Measurements from ENCODE around the gene FBXO7.
"Not testable (repeated sequence)": the region's sequence is repeated elsewhere in the genome, so short reads cannot be mapped to it uniquely, and the experiment has no call there.

FBXO7 gene

DNA sequence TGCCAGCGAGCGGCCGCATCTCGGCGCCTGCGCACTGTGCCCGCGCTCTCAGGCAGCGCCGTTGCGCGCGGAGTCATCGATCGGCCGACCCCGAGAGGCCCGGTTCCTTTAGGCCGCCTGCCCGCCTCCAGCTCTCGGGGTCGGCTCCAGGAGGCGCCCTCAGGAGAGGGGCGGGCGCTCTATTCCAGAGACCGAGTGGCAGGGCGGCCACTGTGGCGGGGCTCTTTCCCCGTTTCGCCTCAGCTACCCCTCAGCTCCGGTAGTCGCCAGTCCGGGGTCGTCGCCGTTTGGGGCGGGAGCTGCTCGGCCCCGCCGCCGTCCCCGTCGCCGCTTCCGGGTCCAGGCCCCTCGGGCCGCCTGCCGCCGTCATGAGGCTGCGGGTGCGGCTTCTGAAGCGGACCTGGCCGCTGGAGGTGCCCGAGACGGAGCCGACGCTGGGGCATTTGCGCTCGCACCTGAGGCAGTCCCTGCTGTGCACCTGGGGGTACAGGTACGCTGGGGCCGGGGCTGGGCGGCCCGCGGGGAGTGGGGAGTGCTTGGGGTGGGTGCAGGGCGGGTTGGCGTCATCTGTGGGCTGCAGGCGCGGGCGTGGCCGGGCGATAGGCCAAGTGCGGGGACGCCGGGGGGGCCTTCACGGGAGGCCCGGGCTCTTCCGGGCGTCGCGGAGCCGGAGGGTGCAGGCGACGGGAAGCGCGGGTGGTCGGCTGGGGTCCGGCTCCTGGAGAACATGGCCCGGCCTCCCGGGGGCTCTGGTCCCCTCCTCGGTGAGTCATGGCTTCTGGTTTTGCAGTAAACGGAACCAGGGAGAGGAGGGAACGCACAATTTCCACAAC lies at the start of gene FBXO7:
Gene FBXO7 (plus strand): TSS at position 177 of the 833 bp plus-strand sequence. CDS start 192 bp downstream, at position 369.
- peak; percentile 70 for DNase-seq

DNA sequence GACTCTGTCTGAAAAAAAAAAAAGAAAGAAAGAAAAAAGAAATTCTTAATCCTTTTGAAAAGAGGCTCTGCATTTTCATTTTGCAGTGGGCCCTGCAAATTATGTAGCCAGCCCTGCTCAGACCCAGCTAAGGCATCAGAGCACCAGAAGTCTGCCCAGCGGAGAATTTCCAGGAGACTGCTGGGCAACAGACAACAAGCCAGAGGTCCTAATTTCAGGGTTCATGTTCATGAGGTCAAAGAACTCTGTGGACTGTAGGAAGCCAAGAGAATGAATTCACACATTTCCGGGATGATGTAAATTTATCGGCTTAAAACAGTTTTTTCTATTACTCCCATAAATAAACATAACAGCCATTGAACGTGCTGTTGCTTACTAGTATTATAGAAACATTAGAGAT lies 47.7 kb upstream of the FBXO7 start:
- no peak for DNase-seq

DNA sequence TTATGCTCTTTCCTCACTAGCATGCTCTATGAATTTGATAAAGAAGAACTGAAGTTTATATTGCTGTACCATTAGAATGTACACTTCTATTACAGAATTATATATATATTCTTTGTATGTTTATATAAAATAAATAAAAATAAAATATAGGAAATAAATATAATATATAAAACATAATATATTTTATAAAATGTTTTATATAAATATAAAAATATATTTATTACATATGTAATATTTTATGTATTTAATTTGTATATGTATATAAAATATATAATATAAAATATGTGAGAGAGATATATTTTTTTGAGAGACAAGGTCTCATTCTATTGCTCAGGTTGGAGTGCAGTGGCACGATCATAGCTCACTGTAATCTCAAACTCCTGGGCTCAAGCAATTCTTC lies 44.3 kb upstream of the FBXO7 start:
- no peak for DNase-seq

DNA sequence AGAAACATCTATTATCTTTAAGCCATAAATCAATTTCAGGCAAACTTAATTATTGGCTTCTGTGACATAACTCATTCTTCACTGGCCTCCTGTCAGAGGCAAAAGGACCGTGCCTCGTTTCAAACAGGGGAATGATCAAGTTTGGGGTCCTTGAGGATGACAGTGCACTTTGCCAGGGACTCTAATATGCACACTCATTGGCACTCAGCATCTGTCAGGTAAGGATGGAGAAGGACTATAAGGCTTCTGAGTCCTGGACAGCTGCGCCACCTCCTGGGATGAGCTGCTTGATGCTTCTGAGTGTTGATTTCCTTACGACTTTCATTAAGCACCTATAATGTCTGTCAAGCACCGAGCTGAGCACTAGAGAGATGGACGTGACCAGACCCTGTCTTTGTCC lies 30.5 kb upstream of the FBXO7 start:
- no peak for DNase-seq

DNA sequence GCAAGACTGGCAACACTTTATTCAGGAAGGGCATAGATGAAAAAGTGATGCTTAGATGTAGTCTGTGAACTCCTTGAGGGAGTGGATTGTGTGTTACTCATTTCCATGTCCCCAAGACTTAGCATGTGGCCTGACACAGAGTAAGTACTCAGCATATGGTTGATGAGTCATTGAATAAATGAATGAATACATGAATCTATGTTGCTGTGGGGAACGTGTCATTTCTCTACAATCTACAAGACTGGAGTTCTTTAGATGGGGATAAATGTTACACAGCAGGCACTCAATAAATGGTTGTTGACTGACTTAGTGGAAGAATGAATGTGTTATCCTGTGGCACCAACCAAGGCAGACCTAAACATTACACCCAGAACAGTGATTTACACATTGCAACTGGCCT lies 28.3 kb upstream of the FBXO7 start:
- DNase-seq, result no peak

DNA sequence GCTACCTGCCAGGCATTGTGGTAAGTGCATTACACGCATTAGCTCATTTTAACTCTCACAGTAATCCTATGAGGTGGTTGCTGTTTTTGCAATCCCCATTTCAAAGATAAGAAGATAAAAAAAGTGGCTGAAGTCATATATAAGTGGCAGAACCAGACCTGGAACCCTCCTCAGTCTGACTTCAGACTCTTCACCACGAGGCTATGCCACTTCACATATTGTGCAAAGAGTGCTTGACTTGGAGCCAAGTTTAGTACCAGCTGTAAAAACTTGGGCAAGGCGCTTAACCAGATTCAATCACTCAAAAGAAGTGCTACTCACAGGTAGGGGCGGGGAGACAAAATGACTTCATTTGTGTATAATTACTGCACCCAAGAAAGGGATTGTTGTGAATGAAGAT lies 25.6 kb upstream of the FBXO7 start:
- DNase-seq, result no peak

DNA sequence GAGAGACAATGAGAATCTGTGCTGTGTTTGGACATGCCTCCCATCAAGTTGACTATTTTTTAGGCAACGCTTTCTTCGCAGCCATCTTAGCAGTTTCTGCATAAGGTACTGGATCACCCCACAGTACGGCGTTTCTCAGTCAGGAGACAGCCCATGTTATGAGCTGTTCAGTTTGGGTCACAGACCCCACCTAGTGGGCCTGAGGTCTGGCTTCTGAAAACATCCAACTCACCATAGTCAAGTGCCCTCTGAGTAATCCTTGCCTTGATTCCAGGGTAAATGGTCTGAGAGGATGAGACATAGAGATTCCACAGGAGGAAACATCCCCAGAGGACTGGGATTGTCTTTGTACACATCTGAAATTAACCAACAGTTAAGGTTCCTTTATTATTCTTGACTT lies 17.6 kb upstream of the FBXO7 start:
- DNase-seq, result no peak

DNA sequence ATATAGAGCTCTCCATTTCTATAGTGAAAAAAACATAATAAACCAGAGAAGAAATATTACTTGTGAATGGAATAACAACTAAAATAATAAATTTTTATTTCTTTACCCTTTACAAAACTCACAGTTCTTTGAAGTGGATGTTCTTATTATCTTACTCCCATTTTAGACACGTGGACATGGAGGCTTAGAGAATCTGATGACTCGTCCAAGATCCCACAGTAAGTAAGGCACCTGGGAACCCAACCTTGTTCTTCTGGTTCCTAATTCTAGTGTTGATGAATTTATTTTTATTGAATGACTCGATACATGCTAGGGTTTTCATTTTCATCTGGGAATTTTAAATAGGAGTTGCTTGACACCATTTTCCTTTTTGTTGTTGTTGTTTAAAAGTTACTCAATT lies 12.2 kb upstream of the FBXO7 start:
- no peak for DNase-seq

DNA sequence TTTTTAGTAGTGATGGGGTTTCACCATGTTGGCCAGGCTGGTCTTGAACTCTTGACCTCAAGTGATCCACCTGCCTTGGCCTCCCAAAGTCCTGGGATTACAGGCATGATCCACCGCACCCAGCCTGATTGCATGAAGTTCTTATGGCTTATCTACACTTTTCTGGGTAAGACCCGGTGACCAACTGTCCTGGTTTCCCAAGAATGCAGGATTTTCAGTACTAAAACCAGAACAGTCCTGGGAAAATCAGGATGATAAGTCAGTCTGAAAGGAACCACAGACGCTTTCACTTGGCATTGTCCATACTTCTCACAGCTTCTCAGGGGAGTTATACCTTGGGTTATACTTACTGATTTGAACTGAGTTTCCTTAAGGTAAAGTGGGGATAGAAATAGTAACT lies 8.9 kb upstream of the FBXO7 start:
- no peak for DNase-seq

DNA sequence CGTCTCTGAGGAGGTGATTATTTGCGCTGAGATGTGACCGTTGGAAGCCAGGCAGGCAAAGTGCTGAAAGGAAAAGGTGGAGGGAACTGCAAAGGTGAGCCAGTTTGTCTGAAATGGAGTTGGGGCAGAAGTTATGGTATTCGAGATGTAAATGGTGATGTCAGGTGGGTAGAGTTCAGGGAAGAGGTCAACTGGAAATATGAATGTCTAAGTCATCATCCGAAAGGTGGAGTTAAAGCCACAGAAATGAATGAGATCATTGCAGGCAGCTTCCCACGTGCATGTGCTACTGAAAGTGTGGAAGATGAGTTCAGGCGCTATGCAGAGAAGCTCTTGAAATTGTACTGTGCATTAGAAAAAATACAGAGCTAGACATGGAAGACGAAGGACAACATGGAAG lies 8.1 kb upstream of the FBXO7 start:
- DNase-seq, result no peak

DNA sequence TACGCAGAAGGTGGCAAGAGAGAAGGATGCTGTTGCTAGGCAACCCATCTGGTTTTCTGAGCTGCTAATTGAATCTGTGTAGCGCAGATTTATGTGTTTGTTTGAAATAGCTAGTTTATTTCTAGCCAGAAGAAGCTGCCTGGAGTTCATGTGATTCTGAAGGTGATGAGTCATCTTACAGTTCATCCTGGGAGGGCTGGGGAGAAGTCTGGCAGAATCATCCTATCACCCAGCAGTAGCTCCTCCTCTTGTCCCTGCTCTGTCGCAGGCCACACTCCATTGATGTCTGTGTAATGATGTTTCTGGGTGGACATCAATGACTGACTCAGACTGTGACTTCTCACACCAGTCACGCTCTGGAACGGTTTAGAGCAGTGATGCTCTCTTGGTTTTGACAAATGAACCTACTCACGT lies 4.8 kb upstream of the FBXO7 start:
- DNase-seq, result no peak

DNA sequence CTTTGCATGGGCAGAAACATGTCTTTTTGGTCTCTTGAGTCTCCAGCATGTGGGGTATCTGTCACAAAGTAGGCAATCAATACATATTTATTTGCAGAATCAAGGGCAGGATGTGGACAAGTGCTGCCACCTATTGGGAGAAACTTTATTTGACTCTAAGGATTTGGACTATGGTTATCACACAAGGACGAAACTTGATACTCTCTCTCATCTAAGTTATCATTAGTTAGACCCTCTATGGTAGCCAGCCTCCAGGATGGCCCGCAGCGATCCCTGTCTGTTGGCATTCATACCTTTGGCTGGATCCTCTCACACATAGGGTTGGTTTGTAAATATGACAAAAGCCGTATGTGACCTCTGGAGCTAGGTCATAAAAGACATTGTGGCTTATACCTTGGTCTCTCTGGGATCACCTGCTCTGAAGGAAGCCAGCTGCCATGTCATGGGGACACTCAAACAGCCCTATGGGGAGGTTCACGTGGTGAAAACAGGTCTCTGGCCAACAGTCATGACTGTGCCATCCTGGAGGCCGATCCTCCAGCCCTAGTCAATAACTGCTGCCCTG lies 1.1 kb upstream of the FBXO7 start:
- DNase-seq, result no peak

DNA sequence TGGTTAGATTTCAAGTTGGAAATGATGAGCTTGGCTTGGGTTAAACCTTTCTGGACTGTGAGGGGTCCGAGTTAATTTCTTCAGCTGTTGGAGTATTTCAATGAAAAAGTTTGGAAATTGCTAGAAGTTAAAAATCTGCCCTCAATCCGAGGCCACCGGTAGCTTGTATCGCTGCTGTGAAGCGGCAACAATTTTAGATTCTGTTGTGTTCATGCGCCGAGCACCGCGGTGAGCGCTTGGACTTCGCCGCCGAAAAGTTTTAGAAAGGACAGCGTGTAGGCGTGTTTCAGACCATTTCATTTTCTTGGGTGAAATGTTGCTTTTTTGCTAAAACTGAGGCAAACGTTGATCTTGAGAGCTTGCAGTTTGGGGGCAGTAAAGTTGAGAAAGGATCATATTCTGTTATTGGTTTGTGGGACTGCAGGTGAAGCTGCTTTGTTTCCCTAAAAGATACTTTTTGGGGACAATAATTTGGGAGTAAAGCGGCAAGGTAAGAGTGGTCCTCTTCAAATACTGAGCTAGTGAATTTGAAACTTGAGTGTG lies 928 bp downstream of the FBXO7 start:
- no peak for DNase-seq

DNA sequence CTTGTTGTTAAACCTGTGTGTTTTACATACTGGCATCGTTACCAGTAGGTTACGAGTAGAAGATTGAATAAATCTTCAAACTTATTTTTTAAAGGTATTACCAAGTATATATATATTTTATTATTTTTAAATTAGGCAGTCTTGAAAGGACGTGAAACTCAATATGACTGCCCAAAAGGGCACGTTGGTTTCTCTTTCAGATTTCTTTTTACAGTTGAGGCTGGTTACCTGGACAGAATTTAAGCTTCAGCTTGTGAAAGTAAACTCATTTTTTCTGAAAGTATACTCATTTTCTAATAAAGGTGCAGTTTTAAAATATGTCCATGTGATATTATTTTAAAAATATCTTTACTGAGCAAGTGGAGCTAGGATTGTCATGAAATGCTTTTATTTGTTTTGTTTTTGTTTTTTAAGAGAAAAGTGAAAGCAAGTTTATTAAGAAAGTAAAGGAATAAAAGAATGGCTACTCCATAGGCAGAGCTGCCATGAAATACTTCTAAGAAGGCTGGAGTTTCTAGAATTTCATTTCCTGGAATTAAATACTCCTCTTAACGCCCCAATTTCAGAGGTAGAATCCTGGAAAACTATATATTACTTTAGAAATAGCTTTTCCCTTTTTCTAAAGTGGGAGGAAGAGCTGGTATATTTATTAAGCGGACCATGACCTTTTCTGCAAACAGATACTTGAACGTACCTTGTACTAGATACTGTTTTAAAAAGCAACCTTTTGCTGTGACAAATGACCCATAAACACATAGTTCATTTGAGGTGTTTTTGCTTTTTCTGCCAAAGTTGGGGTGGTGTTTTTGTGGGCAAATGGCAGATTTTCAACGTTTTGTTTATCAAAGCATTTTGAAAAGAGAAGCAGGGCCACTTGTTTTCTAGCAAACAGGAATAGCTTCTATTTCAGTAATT lies 1.9 kb downstream of the FBXO7 start:
- DNase-seq, result no peak

DNA sequence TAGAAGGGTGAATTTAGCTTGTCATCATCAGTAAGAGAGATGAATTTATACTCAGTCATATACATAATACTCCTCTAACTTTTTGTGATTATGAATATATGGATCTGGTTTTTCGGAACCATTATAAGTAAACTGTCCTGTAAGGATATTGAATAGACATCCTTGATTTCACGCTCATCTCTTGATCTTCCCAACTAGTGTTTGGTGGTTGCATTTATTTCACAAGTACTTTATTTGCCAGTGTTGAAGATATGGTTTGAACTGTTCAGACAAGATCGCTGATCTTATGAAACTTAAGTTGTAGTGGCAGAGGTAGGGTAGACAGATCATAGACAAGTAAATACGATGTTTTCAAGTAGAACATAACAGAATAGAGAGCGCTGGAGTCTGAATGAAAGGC lies 3.0 kb downstream of the FBXO7 start:
- DNase-seq, result no peak

DNA sequence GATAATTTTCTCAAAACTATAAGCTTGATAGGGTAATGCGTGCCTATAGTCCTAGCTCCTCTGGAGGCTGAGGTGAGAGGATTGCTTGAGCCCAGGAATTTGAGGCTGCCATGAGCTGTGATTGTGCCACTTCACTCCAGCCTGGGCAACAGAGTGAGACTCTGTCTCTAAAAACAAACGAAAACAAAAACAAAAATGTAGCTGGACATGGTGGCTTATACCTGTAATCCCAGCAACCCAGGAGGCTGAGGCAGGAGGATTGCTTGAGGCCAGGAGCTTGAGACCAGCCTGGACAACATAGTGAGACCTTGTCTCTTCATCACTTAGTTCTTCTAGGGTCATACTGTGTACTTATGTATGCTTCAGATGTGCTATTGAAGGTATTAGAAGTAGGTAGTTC lies 3.9 kb downstream of the FBXO7 start:
- DNase-seq, result not testable (repeated sequence)

DNA sequence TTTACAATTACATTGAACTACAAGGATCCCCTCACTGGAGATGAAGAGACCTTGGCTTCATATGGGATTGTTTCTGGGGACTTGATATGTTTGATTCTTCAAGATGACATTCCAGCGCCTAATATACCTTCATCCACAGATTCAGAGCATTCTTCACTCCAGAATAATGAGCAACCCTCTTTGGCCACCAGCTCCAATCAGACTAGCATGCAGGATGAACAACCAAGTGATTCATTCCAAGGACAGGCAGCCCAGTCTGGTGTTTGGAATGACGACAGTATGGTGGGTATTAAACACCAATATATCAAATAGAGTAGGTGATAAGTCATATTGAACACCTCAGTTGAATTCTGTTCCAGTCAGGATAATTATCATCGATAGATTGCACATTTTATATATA lies 4.4 kb downstream of the FBXO7 start:
- DNase-seq, result no peak

DNA sequence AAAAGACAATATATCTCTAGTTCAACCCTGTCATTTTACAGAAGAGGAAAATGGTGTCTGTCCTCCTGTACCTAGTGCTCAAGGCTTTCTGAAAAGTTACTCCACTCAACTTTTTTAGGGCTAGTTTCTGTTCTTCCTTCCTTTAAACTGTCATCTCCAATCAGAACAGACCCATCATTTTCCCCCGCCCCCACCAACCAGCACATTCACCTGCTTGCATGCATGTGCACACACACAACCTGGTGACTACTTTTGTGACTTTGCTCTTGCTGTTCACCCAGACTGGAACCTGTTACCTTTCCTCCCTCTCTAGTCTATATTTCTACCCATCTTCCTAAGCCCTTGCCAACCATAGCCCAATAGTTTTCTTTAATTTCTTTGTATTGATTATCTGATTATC lies 5.6 kb downstream of the FBXO7 start:
- no peak for DNase-seq

DNA sequence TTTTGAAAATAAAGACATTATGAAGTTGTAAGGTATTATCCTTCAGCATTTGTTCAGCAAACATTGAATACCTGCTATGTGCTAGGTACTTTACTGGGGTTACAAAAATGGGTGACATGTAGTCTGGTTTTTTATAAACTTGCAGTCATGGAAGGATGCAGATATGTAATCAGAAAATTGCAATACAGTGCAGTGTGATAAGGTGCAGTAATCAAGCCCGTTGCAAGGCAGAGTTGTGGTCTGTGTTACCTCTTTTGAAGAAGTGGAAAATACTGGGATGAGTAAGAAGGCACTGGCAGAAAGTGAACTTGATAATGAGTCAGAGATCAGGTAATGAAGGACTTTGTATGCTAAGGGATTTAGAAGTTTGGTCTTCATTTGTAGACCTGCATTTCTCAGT lies 8.1 kb downstream of the FBXO7 start:
- no peak for DNase-seq

DNA sequence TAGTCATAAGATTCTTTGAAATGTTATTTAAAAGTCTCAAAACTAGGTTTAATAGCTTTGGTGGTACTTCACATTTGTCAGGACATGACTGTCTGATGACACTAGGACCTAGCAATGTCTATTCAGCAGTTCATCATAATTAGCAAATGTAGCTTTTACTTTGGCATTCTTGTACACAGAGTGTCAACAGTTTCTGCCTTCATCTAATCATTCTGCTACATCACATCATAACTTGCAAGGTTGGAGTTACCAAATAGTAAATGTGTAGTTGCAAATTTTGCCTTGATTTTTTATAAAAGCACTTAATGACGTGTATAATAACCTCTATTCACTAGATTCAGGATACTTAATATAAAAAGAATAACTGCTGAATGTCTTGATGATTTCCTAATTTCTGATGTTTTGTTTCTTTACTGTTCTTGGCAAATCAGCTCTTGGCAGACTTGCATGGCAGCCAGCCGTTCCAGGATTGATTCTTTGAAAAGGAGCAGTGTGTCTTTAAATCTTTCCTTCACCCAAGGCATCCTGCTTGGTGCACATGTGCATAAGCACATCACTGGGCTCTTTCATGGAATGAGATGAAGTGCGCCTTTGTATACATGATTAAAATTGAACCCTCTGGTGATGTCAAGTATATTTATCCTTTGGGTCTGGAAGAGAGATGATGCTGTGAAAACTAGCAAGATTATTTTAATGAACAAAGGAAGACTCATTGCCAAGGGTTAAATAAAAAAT lies 12.2 kb downstream of the FBXO7 start:
- DNase-seq, result no peak

DNA sequence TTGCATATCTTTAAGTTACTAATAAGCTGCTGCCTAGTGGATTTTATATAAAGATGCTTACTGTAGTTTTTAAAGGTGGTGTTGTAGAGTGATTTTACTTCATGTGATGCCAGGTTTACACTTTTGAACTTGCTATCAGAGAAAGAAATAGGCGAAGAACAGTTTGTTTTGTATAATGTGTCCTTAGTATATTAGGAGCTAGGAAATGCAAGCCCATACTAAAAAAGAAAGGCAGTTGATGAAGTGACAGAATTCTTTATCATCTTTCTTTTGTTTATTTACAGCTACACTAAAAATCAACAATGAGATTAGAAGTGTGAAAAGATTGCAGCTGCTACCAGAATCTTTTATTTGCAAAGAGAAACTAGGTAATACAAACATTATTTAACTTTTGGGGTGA lies 12.8 kb downstream of the FBXO7 start:
- no peak for DNase-seq

DNA sequence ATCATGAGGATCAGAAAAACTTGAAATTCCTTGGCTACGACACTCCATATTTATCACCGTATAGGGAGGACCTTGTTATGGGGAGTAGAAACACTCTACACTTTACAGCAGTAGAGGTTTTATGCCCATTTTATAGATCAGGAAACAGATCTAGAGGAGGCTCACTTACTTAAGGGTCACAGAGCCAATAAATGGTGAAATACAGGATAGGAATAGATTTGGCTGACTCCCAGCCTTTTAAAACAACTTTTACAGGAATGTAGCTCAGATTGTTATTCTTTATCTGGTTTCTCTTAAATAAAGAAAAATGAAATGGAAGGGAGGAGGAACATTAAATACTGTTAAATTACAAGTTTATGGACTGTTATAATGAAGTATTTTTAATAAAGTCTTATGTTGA lies 14.8 kb downstream of the FBXO7 start:
- DNase-seq, result no peak

DNA sequence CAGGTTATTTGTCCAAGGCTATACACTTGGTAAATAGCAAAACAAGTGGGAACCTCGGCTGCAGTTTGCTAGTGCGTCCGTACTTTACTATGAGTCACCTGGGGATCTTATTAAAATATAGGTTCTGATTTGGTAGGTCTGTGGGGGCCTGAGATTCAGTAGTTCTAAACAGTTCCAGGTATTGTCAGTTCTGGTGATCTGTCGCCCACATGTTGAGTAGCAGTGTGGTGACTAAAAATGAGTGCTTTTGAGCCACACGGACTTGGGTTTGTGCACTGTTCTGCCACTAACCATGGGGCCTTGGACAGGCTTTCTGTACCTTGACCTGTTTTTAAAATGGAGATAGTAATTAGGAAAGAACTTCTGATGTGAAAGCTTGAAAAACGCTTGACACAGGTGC lies 15.7 kb downstream of the FBXO7 start:
- DNase-seq, result no peak
